Cardiac muscle cell (in vitro differentiated cells and primary cell): ENCODE measurements around the gene ST6GALNAC1. TPM values are rescaled to one million over a fixed set of nuclear protein-coding genes. Genes with fewer than 3 reads are reported as not detected.

ENCODE experiments used
- DNase-seq, 2 donors: peaks; one replicate each; pipeline versions ENCODE4 v3.0.0 to v3.0.0-alpha.2; 2010 to 2017; ENCODE audit warnings: low read depth in 1 of 2, low spot score in 1 of 2
- H3K27ac ChIP-seq: fragments of 200-600 bp; sonication (generic); 2 replicates; pipeline ENCODE4 v1.5.1; 2016
- H3K27me3 ChIP-seq: fragments of 200-600 bp; sonication (generic); 2 replicates; pipeline ENCODE4 v1.6.0; 2016; ENCODE audit warnings: control low read depth
- H3K36me3 ChIP-seq: fragments of 200-600 bp; sonication (generic); 2 replicates; pipeline ENCODE4 v1.5.1; 2016; ENCODE audit warnings: control low read depth
- H3K4me1 ChIP-seq: fragments of 200-600 bp; sonication (generic); 2 replicates; pipeline ENCODE4 v1.8.1; 2017; ENCODE audit warnings: low read depth, mild to moderate bottlenecking, mixed run types
- H3K4me3 ChIP-seq: fragments of 200-600 bp; sonication (generic); 2 replicates; pipeline ENCODE4 v1.5.1; 2016; ENCODE audit warnings: mild to moderate bottlenecking
- H3K9me3 ChIP-seq: fragments of 200-600 bp; sonication (generic); 2 replicates; pipeline ENCODE4 v1.5.1; 2017; ENCODE audit warnings: low read depth, mild to moderate bottlenecking, control low read depth
- polyA plus RNA-seq: library from polyadenylated mRNA; unstranded; fragments of >200 nt; fragmentation: Nextera tagmentation; extraction: Ambion mirVana; gene quantifications from 2 replicates; pipeline ENCODE4 v1.2.1, GENCODE V29; 2016
- total RNA-seq: library from RNA; depleted of rRNA; stranded (reverse); fragments of >200 nt; gene quantifications from 2 replicates; pipeline ENCODE4 v1.2.3, GENCODE V29; 2016
- TF ChIP-seq, protein P1 (sequence below): IDR thresholded peaks from 2 replicates; pipeline ENCODE4 v1.5.1; 2012; ENCODE audit warnings: low read depth, mild to moderate bottlenecking, low read length

ST6GALNAC1 gene
- total and polyA plus RNA-seq, 2 experiments from 2014 or later = not detected

DNA sequence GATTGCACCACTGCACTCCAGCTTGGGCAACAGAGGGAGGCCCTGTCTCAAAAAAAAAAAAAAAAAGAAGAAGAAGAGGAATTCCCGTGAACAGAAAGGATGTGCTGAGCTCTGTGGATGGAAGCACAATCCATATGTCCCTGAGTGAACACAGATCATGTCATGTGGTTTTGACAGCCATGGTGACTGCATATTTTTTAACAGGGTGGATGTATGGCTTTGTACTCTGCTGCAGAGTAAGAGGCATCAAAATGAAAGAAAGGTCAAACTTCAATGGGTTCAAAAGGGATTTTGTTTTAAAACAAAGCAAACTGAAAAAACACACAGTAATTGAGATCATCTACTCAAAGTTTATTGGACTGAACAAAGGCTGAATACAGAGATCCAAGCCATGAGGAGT, 35.7 kb upstream of the ST6GALNAC1 start:
- Histone ChIP-seq H3K9me3 (no peaks in the 10 kb centered on the region), H3K27ac (no peak overlapping the region), H3K36me3 (no peaks in the 10 kb centered on the region), H3K27me3 (no peaks in the 10 kb centered on the region), H3K4me1 (peaks cover 22% of the 10 kb centered on the region), H3K4me3 (no peak overlapping the region)
- no peak for DNase-seq
- TF ChIP-seq, protein P1, sequence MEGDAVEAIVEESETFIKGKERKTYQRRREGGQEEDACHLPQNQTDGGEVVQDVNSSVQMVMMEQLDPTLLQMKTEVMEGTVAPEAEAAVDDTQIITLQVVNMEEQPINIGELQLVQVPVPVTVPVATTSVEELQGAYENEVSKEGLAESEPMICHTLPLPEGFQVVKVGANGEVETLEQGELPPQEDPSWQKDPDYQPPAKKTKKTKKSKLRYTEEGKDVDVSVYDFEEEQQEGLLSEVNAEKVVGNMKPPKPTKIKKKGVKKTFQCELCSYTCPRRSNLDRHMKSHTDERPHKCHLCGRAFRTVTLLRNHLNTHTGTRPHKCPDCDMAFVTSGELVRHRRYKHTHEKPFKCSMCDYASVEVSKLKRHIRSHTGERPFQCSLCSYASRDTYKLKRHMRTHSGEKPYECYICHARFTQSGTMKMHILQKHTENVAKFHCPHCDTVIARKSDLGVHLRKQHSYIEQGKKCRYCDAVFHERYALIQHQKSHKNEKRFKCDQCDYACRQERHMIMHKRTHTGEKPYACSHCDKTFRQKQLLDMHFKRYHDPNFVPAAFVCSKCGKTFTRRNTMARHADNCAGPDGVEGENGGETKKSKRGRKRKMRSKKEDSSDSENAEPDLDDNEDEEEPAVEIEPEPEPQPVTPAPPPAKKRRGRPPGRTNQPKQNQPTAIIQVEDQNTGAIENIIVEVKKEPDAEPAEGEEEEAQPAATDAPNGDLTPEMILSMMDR = no peak

DNA sequence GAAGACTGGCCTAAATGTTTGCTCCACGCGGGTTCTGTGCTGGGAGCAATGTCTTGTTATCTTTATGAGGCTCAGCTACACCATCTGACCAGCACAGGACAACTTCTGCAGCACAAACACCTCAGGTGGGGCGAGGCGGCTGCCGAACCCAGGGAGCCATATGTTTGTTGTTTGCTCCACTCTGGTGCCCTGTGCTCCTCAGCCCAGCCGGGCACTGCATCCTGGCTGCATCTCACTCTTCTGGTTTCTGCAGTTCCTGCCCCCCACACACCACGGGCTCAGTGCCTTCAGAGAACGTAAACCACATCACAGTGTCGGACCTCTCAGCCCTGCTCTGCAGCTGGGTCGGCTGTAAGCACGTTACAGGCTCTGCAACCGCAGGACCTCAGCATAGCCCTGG, 34.8 kb upstream of the ST6GALNAC1 start:
- Histone ChIP-seq H3K27ac (no peak overlapping the region), H3K4me1 (peaks cover 16% of the 10 kb centered on the region), H3K4me3 (no peak overlapping the region), H3K9me3 (no peaks in the 10 kb centered on the region), H3K36me3 (no peaks in the 10 kb centered on the region), H3K27me3 (no peaks in the 10 kb centered on the region)
- DNase-seq = no peak
- TF ChIP-seq, protein P1 = no peak

DNA sequence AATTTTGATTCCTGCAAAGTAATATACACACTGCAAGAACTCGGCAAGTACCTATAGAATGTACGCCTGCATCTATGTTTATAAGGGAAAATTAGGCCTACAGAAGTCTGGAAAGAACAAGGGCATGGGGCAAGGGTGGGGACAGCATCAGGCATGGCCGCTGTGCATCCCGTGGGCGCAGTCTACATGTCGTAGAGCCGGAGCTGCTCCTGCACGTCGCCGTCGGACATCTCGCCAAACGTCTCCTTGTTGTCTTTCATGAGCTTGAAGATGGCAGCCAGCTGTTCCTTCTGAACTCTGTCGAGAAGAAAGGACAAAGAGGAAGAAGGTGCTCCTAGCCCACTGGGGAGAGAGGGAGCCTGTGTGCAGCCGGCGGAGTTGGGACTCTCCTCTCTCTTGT, 33.8 kb upstream of the ST6GALNAC1 start:
- Histone ChIP-seq H3K36me3 (no peaks in the 10 kb centered on the region), H3K4me3 (no peak overlapping the region), H3K27ac (no peak overlapping the region), H3K4me1 (peaks cover 14% of the 10 kb centered on the region), H3K9me3 (no peaks in the 10 kb centered on the region), H3K27me3 (no peaks in the 10 kb centered on the region)
- TF ChIP-seq, protein P1 = no peak
- no peak for DNase-seq

DNA sequence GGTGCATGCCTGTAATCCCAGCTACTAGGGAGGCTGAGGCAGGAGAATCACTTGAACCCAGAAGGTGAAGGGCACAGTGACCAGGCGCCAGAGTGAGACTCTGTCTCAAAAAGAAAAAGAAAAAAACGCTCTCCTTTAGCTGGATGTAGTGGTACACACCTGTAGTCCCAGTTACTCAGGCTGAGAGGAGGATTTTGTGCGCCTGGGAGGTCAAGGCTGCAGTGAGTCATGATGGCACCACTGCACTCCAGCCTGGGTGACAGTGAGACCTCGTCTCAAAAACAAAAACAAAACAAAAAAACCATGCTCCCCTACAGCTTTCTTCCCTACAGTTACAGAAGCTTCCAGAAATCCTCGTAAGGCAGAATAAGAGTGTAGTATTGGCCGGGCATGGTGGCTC, 33.1 kb upstream of the ST6GALNAC1 start:
- TF ChIP-seq, protein P1 = no peak
- no peaks in the 10 kb centered on the region for H3K27me3 ChIP-seq
- peaks cover 6% of the 10 kb centered on the region for H3K4me1 ChIP-seq
- no peak overlapping the region for H3K27ac ChIP-seq
- no peak for DNase-seq
- H3K9me3 ChIP-seq = no peaks in the 10 kb centered on the region
- H3K4me3 ChIP-seq = no peak overlapping the region
- H3K36me3 ChIP-seq = no peaks in the 10 kb centered on the region

DNA sequence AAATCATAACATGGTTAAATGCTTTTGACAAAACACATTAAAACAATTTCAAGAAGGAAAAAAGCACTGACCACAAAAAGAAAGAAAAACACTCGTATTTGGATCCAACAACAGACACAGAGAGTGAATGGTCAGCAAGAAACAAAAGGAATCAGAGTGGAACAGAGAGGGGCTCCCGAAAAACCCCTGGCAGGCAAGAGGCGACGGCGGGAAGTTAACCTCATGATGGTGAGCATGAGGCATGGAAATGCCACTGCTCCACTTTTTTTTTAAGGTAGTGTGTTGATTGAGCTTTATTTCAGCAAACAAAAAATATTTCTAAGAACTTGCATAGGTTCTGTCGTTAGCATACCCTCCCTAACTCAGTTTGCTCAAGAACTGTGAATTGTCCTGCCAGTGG, 32.1 kb upstream of the ST6GALNAC1 start:
- H3K27me3 ChIP-seq = no peaks in the 10 kb centered on the region
- TF ChIP-seq, protein P1 = no peak
- H3K4me1 ChIP-seq = peaks cover 8% of the 10 kb centered on the region
- H3K4me3 ChIP-seq = no peak overlapping the region
- DNase-seq = no peak
- no peak overlapping the region for H3K27ac ChIP-seq
- no peaks in the 10 kb centered on the region for H3K9me3 ChIP-seq
- H3K36me3 ChIP-seq = no peaks in the 10 kb centered on the region

DNA sequence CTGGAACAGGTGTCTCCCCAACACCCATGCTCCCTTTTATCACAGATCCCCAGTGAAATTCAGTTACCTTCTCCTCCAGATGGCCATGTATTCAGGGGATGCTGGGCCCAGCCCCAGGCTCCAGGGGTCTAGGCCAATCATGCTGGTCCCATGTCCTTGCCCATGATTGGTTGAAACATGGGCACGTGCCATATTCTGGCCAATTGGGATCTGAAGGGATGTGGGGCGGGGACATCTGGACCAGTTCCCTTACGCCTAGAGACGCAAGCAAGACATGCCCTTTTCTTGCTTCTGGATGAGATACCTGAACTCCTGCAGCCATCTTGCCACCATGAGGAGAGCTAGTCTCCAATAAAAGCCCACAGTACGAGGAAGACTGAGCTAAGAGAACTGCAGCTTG, 31.0 kb upstream of the ST6GALNAC1 start:
- H3K4me3 ChIP-seq = no peak overlapping the region
- H3K4me1 ChIP-seq = peaks cover 11% of the 10 kb centered on the region
- TF ChIP-seq, protein P1 = no peak
- no peaks in the 10 kb centered on the region for H3K27me3 ChIP-seq
- H3K36me3 ChIP-seq = no peaks in the 10 kb centered on the region
- no peak for DNase-seq
- H3K9me3 ChIP-seq = no peaks in the 10 kb centered on the region
- H3K27ac ChIP-seq = no peak overlapping the region
